RWPE1 (cell line): ENCODE measurements around the gene GNA12.

ENCODE experiments used
- CTCF ChIA-PET: fragments of 350-600 bp; sonication (Branson Sonifier 250); formaldehyde crosslinking; extraction: SDS; loops from one replicate; lab custom pipeline; 2021; lab: Yijun Ruan, JAX
- POLR2A ChIA-PET: fragments of 400-600 bp; formaldehyde crosslinking; extraction: SDS; loops from one replicate; lab custom pipeline; 2020; ENCODE audit warnings: antibody characterized with exemption; ENCODE audit not compliant: low non-redundant PET; lab: Yijun Ruan, JAX
- DNase-seq: peaks from one replicate; pipeline ENCODE4 v3.0.0; 2012; ENCODE audit warnings: low spot score
- H3K27ac ChIP-seq: fragments of 450-650 bp; 2 replicates; pipeline ENCODE4 v1.5.1; 2017
- CTCF ChIP-seq: fragments of 450-650 bp; conservative IDR thresholded peaks from 2 replicates; pipeline ENCODE4 v1.5.1; 2017; ENCODE audit warnings: low read depth, mild to moderate bottlenecking

Gene GNA12

GRCh38 chr7:2821842-2822507 is 22.1 kb downstream of the GNA12 start:
- ChIA-PET CTCF (interaction anchor here (0.7 to 1.2 kb wide), 2 partner anchors 12 to 25 kb away, joined by 3 read pairs; no protein-coding TSS in a partner anchor), POLR2A (interaction anchor here (0.7 kb wide), 1 partner anchor 43 kb away, joined by 3 read pairs; no protein-coding TSS in a partner anchor)
- peak overlapping the region; percentile 94 for H3K27ac ChIP-seq
- TF ChIP-seq CTCF, result no peak
- peak; percentile 90 for DNase-seq

GRCh38 chr7:2821161-2821841 is 22.8 kb downstream of the GNA12 start:
- peak; percentile 77 for DNase-seq
- ChIA-PET CTCF (interaction anchor here (0.7 to 1.2 kb wide), 2 partner anchors 13 to 24 kb away, joined by 3 read pairs; no protein-coding TSS in a partner anchor), POLR2A (interaction anchor here (0.7 kb wide), 1 partner anchor 44 kb away, joined by 3 read pairs; no protein-coding TSS in a partner anchor)
- no peak for TF ChIP-seq CTCF
- peak overlapping the region; percentile 94 for H3K27ac ChIP-seq

- TF ChIP-seq CTCF, result no peak
- ChIA-PET CTCF (interaction anchor here (0.6 to 1.2 kb wide), 2 partner anchors 14 to 18 kb away, joined by 3 read pairs; no protein-coding TSS in a partner anchor), POLR2A (interaction anchor here (0.6 kb wide), 1 partner anchor 15 kb away, joined by 3 read pairs; no protein-coding TSS in a partner anchor)
- peak; percentile 83 for DNase-seq
- H3K27ac ChIP-seq, result peak overlapping the region; percentile 94
Observed at GRCh38 chr7:2820508-2820934, 23.6 kb downstream of the GNA12 start.

- H3K27ac ChIP-seq, result peak overlapping the region; percentile 94
- TF ChIP-seq CTCF, result no peak
- DNase-seq, result no peak
- POLR2A ChIA-PET, result no interaction called here
- CTCF ChIA-PET, result interaction anchor here (0.6 kb wide), 1 partner anchor 18 kb away, joined by 3 read pairs; no protein-coding TSS in a partner anchor
Observed at GRCh38 chr7:2819954-2820397, 24.1 kb downstream of the GNA12 start.

GRCh38 chr7:2819161-2819953 is 24.8 kb downstream of the GNA12 start:
- TF ChIP-seq CTCF, result no peak
- ChIA-PET CTCF (interaction anchor here (0.7 kb wide), 1 partner anchor 14 kb away, joined by 3 read pairs; no protein-coding TSS in a partner anchor), POLR2A (no interaction called here)
- DNase-seq, result no peak
- peak overlapping the region; percentile 94 for H3K27ac ChIP-seq
